Measurements from ENCODE around the gene MISFA.

The MISFA gene

DNA sequence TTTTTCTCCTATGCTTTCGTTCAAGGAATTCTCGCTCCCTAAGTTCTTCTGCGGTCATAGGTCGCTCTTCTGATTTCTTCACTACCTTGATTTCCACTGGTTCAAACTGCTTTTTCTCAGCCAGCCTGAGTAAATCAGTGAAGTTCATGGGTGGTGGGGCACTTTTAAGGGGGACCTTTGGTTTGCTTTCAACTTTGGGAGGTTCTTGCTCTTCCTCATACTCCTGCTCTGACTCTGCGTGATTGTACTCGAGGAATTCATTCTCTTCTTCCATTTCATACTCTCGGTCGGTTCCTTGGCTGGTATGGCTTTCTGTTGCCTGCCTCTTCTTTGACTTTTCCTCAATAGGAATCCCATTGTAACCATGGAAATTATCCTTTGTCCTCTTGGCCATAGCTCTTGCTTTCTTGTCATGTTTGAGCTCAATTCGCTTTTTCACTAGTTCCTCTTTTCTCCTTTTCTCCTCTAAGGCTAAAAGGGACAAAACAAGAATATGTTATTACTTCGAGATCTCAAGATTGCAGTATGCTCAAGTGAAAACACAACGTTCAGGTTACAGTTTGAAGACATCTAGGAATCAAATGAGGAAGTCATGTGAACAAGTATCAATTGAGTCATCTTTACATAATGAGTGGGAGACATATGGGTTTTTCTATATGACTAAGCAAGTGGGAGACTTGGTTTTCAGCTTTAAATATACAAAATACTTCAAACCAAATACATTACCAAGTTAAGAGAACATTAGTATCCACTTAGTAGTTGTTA lies 16.2 kb downstream of the MISFA start:
- no peak overlapping the region for H3K4me3 ChIP-seq (ENCODE audit: low read depth, low read length)
- DNase-seq (ENCODE audit: low read depth) = peak; percentile 33
- TF ChIP-seq, protein P1, sequence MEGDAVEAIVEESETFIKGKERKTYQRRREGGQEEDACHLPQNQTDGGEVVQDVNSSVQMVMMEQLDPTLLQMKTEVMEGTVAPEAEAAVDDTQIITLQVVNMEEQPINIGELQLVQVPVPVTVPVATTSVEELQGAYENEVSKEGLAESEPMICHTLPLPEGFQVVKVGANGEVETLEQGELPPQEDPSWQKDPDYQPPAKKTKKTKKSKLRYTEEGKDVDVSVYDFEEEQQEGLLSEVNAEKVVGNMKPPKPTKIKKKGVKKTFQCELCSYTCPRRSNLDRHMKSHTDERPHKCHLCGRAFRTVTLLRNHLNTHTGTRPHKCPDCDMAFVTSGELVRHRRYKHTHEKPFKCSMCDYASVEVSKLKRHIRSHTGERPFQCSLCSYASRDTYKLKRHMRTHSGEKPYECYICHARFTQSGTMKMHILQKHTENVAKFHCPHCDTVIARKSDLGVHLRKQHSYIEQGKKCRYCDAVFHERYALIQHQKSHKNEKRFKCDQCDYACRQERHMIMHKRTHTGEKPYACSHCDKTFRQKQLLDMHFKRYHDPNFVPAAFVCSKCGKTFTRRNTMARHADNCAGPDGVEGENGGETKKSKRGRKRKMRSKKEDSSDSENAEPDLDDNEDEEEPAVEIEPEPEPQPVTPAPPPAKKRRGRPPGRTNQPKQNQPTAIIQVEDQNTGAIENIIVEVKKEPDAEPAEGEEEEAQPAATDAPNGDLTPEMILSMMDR (conservative IDR thresholded peaks at IDR 0.05; ENCODE audit: low read depth, low read length) = no peak

DNA sequence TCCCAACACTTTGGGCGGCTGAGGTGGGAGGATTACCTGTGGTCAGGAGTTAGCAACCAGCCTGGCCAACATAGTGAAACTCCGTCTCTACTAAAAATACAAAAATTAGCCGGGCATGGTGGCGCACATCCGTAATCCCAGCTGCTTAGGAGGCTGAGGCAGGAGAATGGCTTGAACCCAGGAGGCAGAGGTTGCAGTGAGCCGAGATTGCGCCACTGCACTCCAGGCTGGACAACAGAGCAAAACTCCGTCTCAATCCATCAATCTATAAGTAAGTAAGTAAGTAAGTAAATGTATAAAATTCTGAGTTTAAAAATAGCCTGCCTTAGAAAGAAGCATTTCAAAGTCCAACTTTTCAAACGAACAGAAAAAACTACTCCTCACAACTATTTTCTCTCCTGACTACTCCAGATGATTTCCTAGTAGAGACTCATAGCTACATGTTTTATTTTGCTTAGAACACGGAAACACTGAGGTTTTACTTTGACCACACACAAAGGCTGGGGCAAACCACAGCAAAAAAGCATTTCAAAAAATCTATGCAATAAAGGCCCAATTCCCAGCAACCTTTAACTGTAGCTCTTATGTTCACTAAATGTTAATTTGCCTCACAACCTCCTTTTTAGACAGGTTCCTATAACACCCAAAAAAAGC lies 18.2 kb downstream of the MISFA start:
- DNase-seq (ENCODE audit: low read depth) = peak; percentile 81
- H3K4me3 ChIP-seq (ENCODE audit: low read depth, low read length) = no peak overlapping the region
- TF ChIP-seq, protein P1 (conservative IDR thresholded peaks at IDR 0.05; ENCODE audit: low read depth, low read length) = no peak

- peak; percentile 52 for DNase-seq (ENCODE audit: low read depth)
- no peak overlapping the region for H3K4me3 ChIP-seq (ENCODE audit: low read depth, low read length)
- TF ChIP-seq, protein P1 (conservative IDR thresholded peaks at IDR 0.05; ENCODE audit: low read depth, low read length) = no peak
Measured at GRCh38 chr11:18618342-18619025, 18.9 kb downstream of the MISFA start.

DNA sequence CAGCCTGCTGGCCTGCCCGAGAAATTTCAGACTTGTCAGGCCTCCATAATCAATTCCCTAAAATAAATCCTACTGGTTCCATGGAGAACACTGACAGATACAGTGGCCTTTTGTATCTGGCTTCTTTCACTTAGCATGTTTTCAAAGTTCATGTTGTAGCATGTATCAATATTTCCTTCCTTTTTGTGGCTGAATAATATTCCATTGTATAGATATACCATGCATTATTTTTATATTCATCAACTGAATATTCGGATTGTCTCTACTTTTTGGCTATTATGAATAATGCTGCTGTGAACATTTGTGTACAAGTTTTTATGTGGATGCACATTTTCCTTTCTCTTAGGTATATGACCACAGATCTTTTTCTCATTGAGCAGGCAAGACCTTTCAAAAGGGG lies 24.1 kb downstream of the MISFA start:
- no peak overlapping the region for H3K4me3 ChIP-seq (ENCODE audit: low read depth, low read length)
- TF ChIP-seq, protein P1 (conservative IDR thresholded peaks at IDR 0.05; ENCODE audit: low read depth, low read length) = no peak
- no peak for DNase-seq (ENCODE audit: low read depth)

GRCh38 chr11:18624161-18624560 lies 24.6 kb downstream of the MISFA start:
- TF ChIP-seq, protein P1 (conservative IDR thresholded peaks at IDR 0.05; ENCODE audit: low read depth, low read length) = no peak
- no peak overlapping the region for H3K4me3 ChIP-seq (ENCODE audit: low read depth, low read length)
- no peak for DNase-seq (ENCODE audit: low read depth)

- peak overlapping the region; percentile 76 for H3K4me3 ChIP-seq (ENCODE audit: low read depth, low read length)
- TF ChIP-seq, protein P1 (conservative IDR thresholded peaks at IDR 0.05; ENCODE audit: low read depth, low read length) = no peak
- DNase-seq (ENCODE audit: low read depth) = no peak
Measured at GRCh38 chr11:18632841-18633240, 33.3 kb downstream of the MISFA start.
